ENCODE data around the gene TLE4. TPM values are rescaled to one million over a fixed set of nuclear protein-coding genes. Genes with fewer than 3 reads are reported as not detected.

The TLE4 gene
- total RNA-seq, 1 experiment from 2014 or later, result 8.1 TPM

- H3K36me3 Mint-ChIP-seq (ENCODE audit: insufficient read depth, unreplicated experiment), result peaks cover 2% of the 10 kb centered on the region
- Histone ChIP-seq H3K9me3 (no peaks in the 10 kb centered on the region), H3K36me3 (ENCODE audit: control insufficient read depth, insufficient read depth, low read length) (no peaks in the 10 kb centered on the region), H3K4me1 (no peaks in the 10 kb centered on the region), H3K27me3 (replicated peaks; ENCODE audit: control insufficient read depth, insufficient read depth, low read length) (no peaks in the 10 kb centered on the region), H3K4me3 (ENCODE audit: low read depth, low read length) (no peak overlapping the region)
- H3K27ac Mint-ChIP-seq (ENCODE audit: unreplicated experiment), result no peak overlapping the region
- BruUV-seq (replicated peaks), result no TSS peak
- intact Hi-C loops (cut with micrococcal nuclease; ENCODE audit: unreplicated experiment), result no loop called here
- no peak for DNase-seq
- no peaks in the 10 kb centered on the region for H3K27me3 Mint-ChIP-seq (ENCODE audit: insufficient read depth, unreplicated experiment)
- no peak overlapping the region for H3K4me3 Mint-ChIP-seq (ENCODE audit: unreplicated experiment)
- POLR2A ChIA-PET, result no interaction called here
- TF ChIP-seq, protein P1, sequence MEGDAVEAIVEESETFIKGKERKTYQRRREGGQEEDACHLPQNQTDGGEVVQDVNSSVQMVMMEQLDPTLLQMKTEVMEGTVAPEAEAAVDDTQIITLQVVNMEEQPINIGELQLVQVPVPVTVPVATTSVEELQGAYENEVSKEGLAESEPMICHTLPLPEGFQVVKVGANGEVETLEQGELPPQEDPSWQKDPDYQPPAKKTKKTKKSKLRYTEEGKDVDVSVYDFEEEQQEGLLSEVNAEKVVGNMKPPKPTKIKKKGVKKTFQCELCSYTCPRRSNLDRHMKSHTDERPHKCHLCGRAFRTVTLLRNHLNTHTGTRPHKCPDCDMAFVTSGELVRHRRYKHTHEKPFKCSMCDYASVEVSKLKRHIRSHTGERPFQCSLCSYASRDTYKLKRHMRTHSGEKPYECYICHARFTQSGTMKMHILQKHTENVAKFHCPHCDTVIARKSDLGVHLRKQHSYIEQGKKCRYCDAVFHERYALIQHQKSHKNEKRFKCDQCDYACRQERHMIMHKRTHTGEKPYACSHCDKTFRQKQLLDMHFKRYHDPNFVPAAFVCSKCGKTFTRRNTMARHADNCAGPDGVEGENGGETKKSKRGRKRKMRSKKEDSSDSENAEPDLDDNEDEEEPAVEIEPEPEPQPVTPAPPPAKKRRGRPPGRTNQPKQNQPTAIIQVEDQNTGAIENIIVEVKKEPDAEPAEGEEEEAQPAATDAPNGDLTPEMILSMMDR (IDR thresholded peaks at IDR 0.05; ENCODE audit: insufficient read depth in 1 of 2, low read depth in 1 of 2, low read length in 1 of 2, severe bottlenecking in 1 of 2, unreplicated experiment in 1 of 2), result no peak
- H3K9me3 Mint-ChIP-seq (ENCODE audit: unreplicated experiment), result no peaks in the 10 kb centered on the region
- CTCF ChIA-PET, result no interaction called here
- no peaks in the 10 kb centered on the region for H3K4me1 Mint-ChIP-seq (ENCODE audit: low read depth, unreplicated experiment)
Observed at GRCh38 chr9:79668956-79669355, 97.2 kb downstream of the TLE4 start.

- no peaks in the 10 kb centered on the region for H3K27me3 Mint-ChIP-seq (ENCODE audit: insufficient read depth, unreplicated experiment)
- peaks cover 4% of the 10 kb centered on the region for H3K36me3 Mint-ChIP-seq (ENCODE audit: insufficient read depth, unreplicated experiment)
- no peaks in the 10 kb centered on the region for H3K9me3 Mint-ChIP-seq (ENCODE audit: unreplicated experiment)
- BruUV-seq (replicated peaks), result no TSS peak
- POLR2A ChIA-PET, result no interaction called here
- TF ChIP-seq, protein P1 (IDR thresholded peaks at IDR 0.05; ENCODE audit: insufficient read depth in 1 of 2, low read depth in 1 of 2, low read length in 1 of 2, severe bottlenecking in 1 of 2, unreplicated experiment in 1 of 2), result no peak
- intact Hi-C loops (cut with micrococcal nuclease; ENCODE audit: unreplicated experiment), result no loop called here
- no peak overlapping the region for H3K27ac Mint-ChIP-seq (ENCODE audit: unreplicated experiment)
- CTCF ChIA-PET, result no interaction called here
- no peaks in the 10 kb centered on the region for H3K4me1 Mint-ChIP-seq (ENCODE audit: low read depth, unreplicated experiment)
- H3K4me3 Mint-ChIP-seq (ENCODE audit: unreplicated experiment), result peak overlapping the region; percentile 24
- Histone ChIP-seq H3K36me3 (ENCODE audit: control insufficient read depth, insufficient read depth, low read length) (no peaks in the 10 kb centered on the region), H3K27me3 (replicated peaks; ENCODE audit: control insufficient read depth, insufficient read depth, low read length) (no peaks in the 10 kb centered on the region), H3K4me3 (ENCODE audit: low read depth, low read length) (no peak overlapping the region), H3K9me3 (no peaks in the 10 kb centered on the region), H3K4me1 (no peaks in the 10 kb centered on the region)
- no peak for DNase-seq
Observed at GRCh38 chr9:79670269-79670961, 98.7 kb downstream of the TLE4 start.

DNA sequence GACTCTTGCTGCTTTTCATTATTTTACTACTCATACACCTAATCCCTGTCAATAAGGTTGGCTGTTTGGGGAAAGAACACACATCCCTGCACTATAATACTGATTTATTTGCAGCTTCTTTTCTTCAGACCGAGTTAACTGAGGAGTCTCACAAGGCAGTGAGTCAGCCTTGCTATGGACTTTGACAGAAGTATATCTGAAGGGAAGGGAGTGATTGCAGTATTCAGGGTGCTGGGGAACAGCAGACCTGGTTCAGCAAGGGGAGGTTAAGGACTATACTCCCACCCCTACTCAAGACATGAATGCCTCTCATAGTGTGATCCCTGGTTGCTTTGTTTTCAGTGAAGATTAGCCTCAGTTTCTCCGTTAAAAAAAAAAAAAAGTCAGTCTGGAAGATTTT is 99.8 kb downstream of the TLE4 start:
- Histone ChIP-seq H3K9me3 (no peaks in the 10 kb centered on the region), H3K27me3 (replicated peaks; ENCODE audit: control insufficient read depth, insufficient read depth, low read length) (no peaks in the 10 kb centered on the region), H3K36me3 (ENCODE audit: control insufficient read depth, insufficient read depth, low read length) (no peaks in the 10 kb centered on the region), H3K4me3 (ENCODE audit: low read depth, low read length) (no peak overlapping the region), H3K4me1 (no peaks in the 10 kb centered on the region)
- POLR2A ChIA-PET, result no interaction called here
- no TSS peak for BruUV-seq (replicated peaks)
- H3K4me3 Mint-ChIP-seq (ENCODE audit: unreplicated experiment), result no peak overlapping the region
- no peaks in the 10 kb centered on the region for H3K9me3 Mint-ChIP-seq (ENCODE audit: unreplicated experiment)
- TF ChIP-seq, protein P1 (IDR thresholded peaks at IDR 0.05; ENCODE audit: insufficient read depth in 1 of 2, low read depth in 1 of 2, low read length in 1 of 2, severe bottlenecking in 1 of 2, unreplicated experiment in 1 of 2), result no peak
- H3K36me3 Mint-ChIP-seq (ENCODE audit: insufficient read depth, unreplicated experiment), result peaks cover 4% of the 10 kb centered on the region
- H3K4me1 Mint-ChIP-seq (ENCODE audit: low read depth, unreplicated experiment), result no peaks in the 10 kb centered on the region
- CTCF ChIA-PET, result no interaction called here
- peak in 1 of 2 experiments; percentile 17 for DNase-seq
- H3K27me3 Mint-ChIP-seq (ENCODE audit: insufficient read depth, unreplicated experiment), result no peaks in the 10 kb centered on the region
- no peak overlapping the region for H3K27ac Mint-ChIP-seq (ENCODE audit: unreplicated experiment)
- intact Hi-C loops (cut with micrococcal nuclease; ENCODE audit: unreplicated experiment), result no loop called here
